ENCODE data around the gene HNRNPM. TPM values are rescaled to one million over a fixed set of nuclear protein-coding genes. Genes with fewer than 3 reads are reported as not detected.

Gene HNRNPM
- total RNA-seq, 1 donor from 2014 or later: 198 TPM

DNA sequence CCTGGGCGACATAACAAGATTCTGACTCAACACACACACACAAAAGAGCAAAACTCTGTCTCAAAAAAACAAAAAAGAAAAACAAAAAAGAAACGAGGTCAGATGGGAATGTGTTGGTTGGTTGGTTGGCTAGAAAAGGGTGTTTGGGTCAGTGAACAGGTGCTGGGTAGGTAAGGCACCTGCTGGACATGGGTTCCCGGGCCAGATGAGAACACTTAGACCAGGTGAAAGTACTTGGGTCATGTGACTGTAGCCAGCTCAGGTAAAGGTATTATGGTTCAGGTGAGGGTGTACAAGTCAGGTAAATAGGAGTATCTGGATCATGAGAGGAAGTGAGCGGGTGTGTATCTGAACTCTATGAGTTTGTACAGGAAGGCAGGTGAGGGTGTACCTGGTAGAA is 83.7 kb downstream of the HNRNPM start:
- intact Hi-C loops (cut with DNase I): no loop called here
- H3K9me3 ChIP-seq: no peaks in the 10 kb centered on the region
- H3K4me1 ChIP-seq: no peaks in the 10 kb centered on the region
- no peaks in the 10 kb centered on the region for H3K36me3 ChIP-seq
- no peaks in the 10 kb centered on the region for H3K27me3 ChIP-seq
- H3K27ac ChIP-seq: no peak overlapping the region
- no peak for TF ChIP-seq CTCF (IDR thresholded peaks at IDR 0.05)
- no peak for DNase-seq (ENCODE audit: low spot score in 2 of 2)
- H3K4me3 ChIP-seq: no peak overlapping the region

DNA sequence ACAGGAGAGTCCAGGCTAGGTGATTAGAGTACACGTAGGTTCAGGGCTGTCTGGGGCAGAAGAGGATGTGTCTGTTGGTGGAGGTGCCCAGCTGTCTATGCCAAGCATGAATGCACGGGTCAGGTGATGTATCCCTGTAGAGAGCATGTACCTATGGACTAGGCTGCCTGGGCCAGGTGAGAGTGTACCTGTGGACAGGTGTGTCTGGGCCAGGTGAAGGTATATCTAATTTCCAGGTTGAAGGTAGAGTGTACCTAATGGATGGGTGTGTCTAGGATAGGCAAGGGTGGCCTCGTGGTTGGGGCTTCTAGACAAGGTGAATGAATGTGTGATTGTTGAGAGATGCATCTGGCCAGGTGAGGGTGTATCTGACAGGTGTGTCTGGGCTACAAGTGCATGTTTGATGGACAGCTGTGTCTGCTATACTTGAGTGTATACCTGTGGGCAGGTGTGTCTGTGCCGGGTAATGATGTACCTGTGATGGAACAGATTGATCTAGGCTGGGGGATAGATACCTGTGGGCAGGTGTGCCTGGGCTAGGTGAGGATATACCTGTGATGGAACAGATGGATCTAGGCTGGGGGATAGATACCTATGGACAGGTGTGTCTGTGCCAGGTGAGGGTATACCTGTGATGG is 84.7 kb downstream of the HNRNPM start:
- no peak overlapping the region for H3K27ac ChIP-seq
- no peaks in the 10 kb centered on the region for H3K36me3 ChIP-seq
- no peak for TF ChIP-seq CTCF (IDR thresholded peaks at IDR 0.05)
- H3K4me1 ChIP-seq: no peaks in the 10 kb centered on the region
- DNase-seq (ENCODE audit: low spot score in 2 of 2): no peak
- H3K4me3 ChIP-seq: no peak overlapping the region
- intact Hi-C loops (cut with DNase I): no loop called here
- H3K9me3 ChIP-seq: no peaks in the 10 kb centered on the region
- no peaks in the 10 kb centered on the region for H3K27me3 ChIP-seq

- intact Hi-C loops (cut with DNase I): no loop called here
- H3K27me3 ChIP-seq: no peaks in the 10 kb centered on the region
- H3K9me3 ChIP-seq: no peaks in the 10 kb centered on the region
- H3K27ac ChIP-seq: no peak overlapping the region
- no peaks in the 10 kb centered on the region for H3K36me3 ChIP-seq
- no peak for TF ChIP-seq CTCF (IDR thresholded peaks at IDR 0.05)
- DNase-seq (ENCODE audit: low spot score in 2 of 2): no peak
- H3K4me3 ChIP-seq: no peak overlapping the region
- no peaks in the 10 kb centered on the region for H3K4me1 ChIP-seq
These were observed 85.4 kb downstream of the HNRNPM start for GRCh38 chr19:8530061-8530679.

GRCh38 chr19:8531470-8531869 is 86.7 kb downstream of the HNRNPM start:
- Histone ChIP-seq H3K4me3 (no peak overlapping the region), H3K27ac (no peak overlapping the region), H3K27me3 (no peaks in the 10 kb centered on the region), H3K9me3 (no peaks in the 10 kb centered on the region), H3K36me3 (no peaks in the 10 kb centered on the region), H3K4me1 (no peaks in the 10 kb centered on the region)
- no peak for TF ChIP-seq CTCF (IDR thresholded peaks at IDR 0.05)
- no peak for DNase-seq (ENCODE audit: low spot score in 2 of 2)
- intact Hi-C loops (cut with DNase I): no loop called here

- H3K9me3 ChIP-seq: no peaks in the 10 kb centered on the region
- H3K27ac ChIP-seq: no peak overlapping the region
- H3K36me3 ChIP-seq: no peaks in the 10 kb centered on the region
- H3K4me3 ChIP-seq: no peak overlapping the region
- H3K4me1 ChIP-seq: no peaks in the 10 kb centered on the region
- TF ChIP-seq CTCF (IDR thresholded peaks at IDR 0.05): no peak
- H3K27me3 ChIP-seq: no peaks in the 10 kb centered on the region
- DNase-seq (ENCODE audit: low spot score in 2 of 2): no peak
- intact Hi-C loops (cut with DNase I): no loop called here
These were observed 87.5 kb downstream of the HNRNPM start for GRCh38 chr19:8532225-8532624.
